ENCODE data around the gene CPA4. TPM values are rescaled to one million over a fixed set of nuclear protein-coding genes. Genes with fewer than 3 reads are reported as not detected.
"Not testable (repeated sequence)": the region's sequence is repeated elsewhere in the genome, so short reads cannot be mapped to it uniquely, and the experiment has no call there.

The CPA4 gene, protein sequence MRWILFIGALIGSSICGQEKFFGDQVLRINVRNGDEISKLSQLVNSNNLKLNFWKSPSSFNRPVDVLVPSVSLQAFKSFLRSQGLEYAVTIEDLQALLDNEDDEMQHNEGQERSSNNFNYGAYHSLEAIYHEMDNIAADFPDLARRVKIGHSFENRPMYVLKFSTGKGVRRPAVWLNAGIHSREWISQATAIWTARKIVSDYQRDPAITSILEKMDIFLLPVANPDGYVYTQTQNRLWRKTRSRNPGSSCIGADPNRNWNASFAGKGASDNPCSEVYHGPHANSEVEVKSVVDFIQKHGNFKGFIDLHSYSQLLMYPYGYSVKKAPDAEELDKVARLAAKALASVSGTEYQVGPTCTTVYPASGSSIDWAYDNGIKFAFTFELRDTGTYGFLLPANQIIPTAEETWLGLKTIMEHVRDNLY
- total RNA-seq, result 0.43 TPM

- DNase-seq (ENCODE audit: low spot score), result no peak
Observed at GRCh38 chr7:130292682-130293257, at the start of gene CPA4. Gene CPA4 (plus strand): TSS chr7:130293161. CDS start chr7:130293181, 20 bp downstream.

GRCh38 chr7:130243486-130243885 is 49.5 kb upstream of the CPA4 start:
- DNase-seq (ENCODE audit: low spot score), result not testable (repeated sequence)

DNA sequence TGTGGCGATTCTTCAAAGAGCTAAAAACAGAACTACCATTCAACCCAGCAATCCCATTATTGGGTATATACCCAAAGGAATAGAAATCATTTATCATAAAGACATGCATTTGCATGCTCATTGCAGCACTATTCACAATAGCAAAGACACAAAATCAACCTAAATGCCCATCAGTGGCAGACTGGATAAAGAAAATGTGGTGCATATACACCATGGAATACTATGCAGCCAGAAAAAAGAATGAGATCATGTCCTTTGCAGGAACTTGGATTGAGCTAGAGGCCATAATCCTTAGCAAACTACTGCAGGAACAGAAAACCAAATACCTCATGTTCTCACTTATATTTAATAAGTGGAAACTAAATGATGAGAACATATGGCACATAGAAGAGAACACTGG is 46.5 kb upstream of the CPA4 start:
- not testable (repeated sequence) for DNase-seq (ENCODE audit: low spot score)

GRCh38 chr7:130248842-130249241 is 44.1 kb upstream of the CPA4 start:
- not testable (repeated sequence) for DNase-seq (ENCODE audit: low spot score)

DNA sequence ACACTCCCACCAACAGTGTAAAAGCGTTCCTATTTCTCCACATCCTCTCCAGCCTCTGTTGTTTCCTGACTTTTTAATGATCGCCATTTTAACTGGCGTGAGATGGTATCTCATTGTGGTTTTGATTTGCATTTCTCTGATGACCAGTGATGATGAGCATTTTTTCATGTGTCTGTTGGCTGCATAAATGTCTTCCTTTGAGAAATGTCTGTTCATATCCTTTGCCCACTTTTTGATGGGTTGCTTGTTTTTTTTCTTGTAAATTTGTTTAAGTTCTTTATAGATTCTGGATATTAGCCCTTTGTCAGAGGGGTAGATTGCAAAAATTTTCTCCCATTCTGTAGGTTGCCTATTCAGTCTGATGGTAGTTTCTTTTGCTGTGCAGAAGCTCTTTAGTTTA is 43.3 kb upstream of the CPA4 start:
- DNase-seq (ENCODE audit: low spot score), result not testable (repeated sequence)

GRCh38 chr7:130254555-130254954 is 38.4 kb upstream of the CPA4 start:
- peak; percentile 22 for DNase-seq (ENCODE audit: low spot score)

DNA sequence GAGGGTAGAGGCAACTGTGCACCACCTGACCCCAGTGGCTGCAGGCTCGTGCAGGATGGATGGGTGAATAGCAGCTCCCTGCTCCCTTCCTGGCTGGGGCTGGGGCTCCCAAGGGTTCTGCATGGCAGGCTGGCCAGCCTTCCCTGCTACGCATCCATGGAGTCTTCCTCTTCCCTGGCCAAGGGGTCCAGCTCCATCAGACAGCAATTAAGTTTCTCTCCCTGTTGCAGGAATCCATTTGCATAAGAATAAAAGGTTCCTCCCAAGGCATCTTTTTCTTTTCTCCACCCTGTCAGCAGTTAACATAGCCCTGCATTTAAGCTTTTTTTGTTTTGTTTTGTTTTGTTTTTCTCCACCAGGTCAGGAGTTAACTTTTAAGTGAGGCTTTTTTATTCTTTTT is 36.3 kb upstream of the CPA4 start:
- no peak for DNase-seq (ENCODE audit: low spot score)

GRCh38 chr7:130258494-130259078 is 34.4 kb upstream of the CPA4 start:
- no peak for DNase-seq (ENCODE audit: low spot score)

DNA sequence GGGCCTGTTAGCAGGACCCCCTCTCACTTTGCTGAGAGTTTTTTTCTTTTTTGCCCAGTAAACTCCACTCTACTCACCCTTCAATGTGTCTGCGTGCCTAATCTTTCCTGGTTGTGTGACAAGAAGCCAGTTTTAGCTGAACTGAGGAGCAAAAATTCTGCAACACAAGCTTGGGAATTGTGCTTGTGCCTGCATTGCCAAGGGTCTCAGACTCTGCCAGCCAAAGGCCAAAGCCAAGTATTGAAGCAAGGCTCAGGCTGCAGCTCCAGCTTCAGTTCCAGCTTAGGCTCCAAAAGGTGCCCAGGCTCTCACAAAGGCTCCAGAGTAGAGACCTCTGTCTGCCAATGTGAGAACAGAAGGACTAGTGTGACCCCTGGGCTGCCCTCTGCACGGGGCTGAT is 30.5 kb upstream of the CPA4 start:
- DNase-seq (ENCODE audit: low spot score), result no peak

DNA sequence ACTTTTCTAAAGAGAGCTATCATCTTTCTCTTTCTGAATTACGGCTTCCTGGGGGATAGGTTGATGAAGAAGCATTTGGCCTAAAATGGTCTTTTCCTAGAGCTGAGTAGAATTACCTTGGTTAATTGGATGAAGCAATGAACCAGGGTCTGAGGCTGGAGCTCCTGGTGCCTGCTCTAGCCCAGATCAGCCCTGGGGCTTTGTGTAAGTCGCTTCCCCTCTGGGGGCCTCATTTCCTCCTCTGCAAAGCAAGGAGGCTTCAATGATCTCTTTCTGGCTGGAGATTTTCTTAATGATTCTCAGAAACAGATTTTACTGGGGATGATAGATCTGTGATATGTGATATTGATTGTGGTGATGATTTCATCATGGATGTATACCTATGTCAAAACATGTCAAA is 29.8 kb upstream of the CPA4 start:
- no peak for DNase-seq (ENCODE audit: low spot score)

- DNase-seq (ENCODE audit: low spot score), result no peak
Observed at GRCh38 chr7:130266258-130266960, 26.6 kb upstream of the CPA4 start, which contains the start of gene CPA2. Gene CPA2 (plus strand): TSS chr7:130266863. CDS start chr7:130266882, 19 bp downstream.

GRCh38 chr7:130266961-130267321 is 26.0 kb upstream of the CPA4 start:
- DNase-seq (ENCODE audit: low spot score), result no peak

- no peak for DNase-seq (ENCODE audit: low spot score)
Observed at GRCh38 chr7:130268463-130269317, 24.3 kb upstream of the CPA4 start.

GRCh38 chr7:130269318-130269694 is 23.7 kb upstream of the CPA4 start:
- no peak for DNase-seq (ENCODE audit: low spot score)

- DNase-seq (ENCODE audit: low spot score), result no peak
Observed at GRCh38 chr7:130270947-130271800, 21.8 kb upstream of the CPA4 start.

DNA sequence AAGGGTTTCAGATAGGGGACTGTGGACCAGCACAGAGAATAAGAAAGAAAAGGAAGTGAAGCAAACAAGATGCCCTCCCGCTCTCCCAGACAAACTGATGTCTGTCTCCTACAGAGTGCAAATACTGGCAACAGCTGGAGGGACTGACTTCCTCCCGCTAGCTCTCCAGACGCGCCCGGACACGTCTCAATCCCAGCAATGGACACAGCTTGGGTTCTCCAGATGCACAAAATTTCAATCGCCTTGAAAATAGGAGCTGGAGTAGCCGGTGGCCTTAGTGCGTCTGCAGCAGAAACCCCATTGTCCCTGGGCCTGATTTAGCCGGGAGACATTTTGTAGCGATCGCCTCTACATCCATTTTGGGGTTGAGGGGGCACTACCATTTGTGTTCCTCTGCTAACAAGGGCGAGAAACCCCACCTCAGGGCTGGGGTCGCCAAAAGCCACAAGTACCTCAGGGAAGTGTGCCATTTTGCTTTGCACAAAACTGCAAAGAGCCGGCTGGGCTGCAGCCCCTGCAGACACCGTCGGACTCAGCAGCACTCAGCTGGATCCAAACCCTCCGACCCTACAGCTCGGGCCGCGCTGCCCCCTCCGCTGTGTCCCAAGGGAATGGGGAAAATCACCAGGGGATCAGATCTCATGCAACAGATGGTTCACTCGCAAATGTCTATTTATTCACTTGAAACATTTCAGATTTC is 20.4 kb upstream of the CPA4 start:
- DNase-seq (ENCODE audit: low spot score), result no peak

GRCh38 chr7:130273081-130273932 is 19.7 kb upstream of the CPA4 start:
- DNase-seq (ENCODE audit: low spot score), result no peak

- no peak for DNase-seq (ENCODE audit: low spot score)
Observed at GRCh38 chr7:130273933-130274255, 19.1 kb upstream of the CPA4 start.

DNA sequence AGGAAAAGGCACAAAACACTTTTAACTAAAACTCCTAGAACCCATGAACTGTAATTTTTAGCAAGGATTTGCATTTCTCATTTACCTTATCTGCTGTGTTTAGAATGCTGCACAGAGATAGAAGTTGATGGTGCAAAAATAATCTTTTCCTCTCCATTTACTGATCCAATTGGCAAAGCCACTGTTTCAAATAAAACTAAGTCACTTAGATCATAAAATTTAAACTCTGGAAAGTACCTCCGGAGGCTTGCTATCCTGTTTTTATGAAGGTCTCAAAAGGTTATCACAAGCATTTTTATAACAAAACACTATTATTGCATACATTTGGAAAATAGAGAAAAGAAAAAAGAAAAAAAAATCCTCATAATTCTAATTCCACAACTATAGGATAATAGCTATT is 18.7 kb upstream of the CPA4 start:
- no peak for DNase-seq (ENCODE audit: low spot score)

Measured in mucosa of gallbladder (tissue), 1 donor.